HEK293 (cell line): Measurements from ENCODE around the gene COX20.
"Not testable (repeated sequence)": the region's sequence is repeated elsewhere in the genome, so short reads cannot be mapped to it uniquely, and the experiment has no call there.

Experiments
- CTCF ChIA-PET: fragments of 350-600 bp; formaldehyde crosslinking; extraction: SDS; loops from one replicate; lab custom pipeline; 2021; ENCODE audit warnings: antibody characterized with exemption; lab: Yijun Ruan, JAX
- POLR2A ChIA-PET: fragments of 300-600 bp; formaldehyde crosslinking; extraction: SDS; loops from one replicate; lab custom pipeline; 2020; ENCODE audit warnings: antibody characterized with exemption, inconsistent platforms; lab: Yijun Ruan, JAX
- H3K27ac ChIP-seq: fragments of 200-500 bp; sonication (Bioruptor generic); 2 replicates; pipeline ENCODE4 v1.5.1; 2014; ENCODE audit warnings: low read depth, low read length, control low read depth, inconsistent platforms; ENCODE audit errors: extremely low read depth
- H3K36me3 ChIP-seq, 2 experiments: fragments of 200-500 bp in 1 of 2; sonication (Bioruptor generic) in 1 of 2; 1 replicate in 1 of 2; 2 replicates in 1 of 2; pipeline ENCODE4 v1.5.1; 2014 to 2017; ENCODE audit warnings: inconsistent platforms in 2 of 2, low read length in 2 of 2; ENCODE audit not compliant: control insufficient read depth in 2 of 2, insufficient read depth in 1 of 2
- H3K4me1 ChIP-seq: fragments of 200-500 bp; sonication (Bioruptor generic); 2 replicates; pipeline ENCODE4 v1.5.1; 2014; ENCODE audit warnings: mild to moderate bottlenecking, low read length, inconsistent platforms; ENCODE audit not compliant: control insufficient read depth, insufficient read depth
- H3K4me3 ChIP-seq: 2 replicates; pipeline ENCODE4 v1.5.1; 2011; ENCODE audit warnings: low read depth, mild to moderate bottlenecking, control low read depth, low read length, moderate library complexity
- H3K9me3 ChIP-seq: fragments of 200-500 bp; sonication (Bioruptor generic); 2 replicates; pipeline ENCODE4 v1.5.1; 2014; ENCODE audit warnings: low read depth, low read length, inconsistent platforms; ENCODE audit not compliant: control insufficient read depth, insufficient read depth
- GLI4 ChIP-seq: fragments of 450-650 bp; formaldehyde crosslinking; IDR thresholded peaks from 2 replicates; pipeline ENCODE4 v1.5.1; 2016; ENCODE audit warnings: missing biosample characterization, missing genetic modification characterization
- MEIS1 ChIP-seq: sonication (generic); formaldehyde crosslinking; IDR thresholded peaks from 2 replicates; pipeline ENCODE4 v1.8.1; 2022; ENCODE audit warnings: missing genetic modification reagents, mild to moderate bottlenecking, borderline replicate concordance
- OSR2 ChIP-seq: fragments of 450-650 bp; formaldehyde crosslinking; IDR thresholded peaks from 2 replicates; pipeline ENCODE4 v1.5.1; 2016; ENCODE audit warnings: missing biosample characterization, missing genetic modification characterization
- SCRT2 ChIP-seq: fragments of 450-650 bp; formaldehyde crosslinking; IDR thresholded peaks from 2 replicates; pipeline ENCODE4 v1.5.1; 2016; ENCODE audit warnings: missing biosample characterization, missing genetic modification characterization
- ZFHX2 ChIP-seq: fragments of 450-650 bp; formaldehyde crosslinking; conservative IDR thresholded peaks from 2 replicates; pipeline ENCODE4 v1.5.1; 2016; ENCODE audit warnings: missing biosample characterization, missing genetic modification characterization
- ZNF157 ChIP-seq: fragments of 450-650 bp; formaldehyde crosslinking; IDR thresholded peaks from 2 replicates; pipeline ENCODE4 v1.5.1; 2016; ENCODE audit warnings: missing biosample characterization, missing genetic modification characterization
- ZNF202 ChIP-seq: fragments of 450-650 bp; formaldehyde crosslinking; IDR thresholded peaks from 2 replicates; pipeline ENCODE4 v1.5.1; 2016; ENCODE audit warnings: missing biosample characterization, missing genetic modification characterization, borderline replicate concordance
- ZNF221 ChIP-seq: fragments of 450-650 bp; formaldehyde crosslinking; IDR thresholded peaks from 2 replicates; pipeline ENCODE4 v1.5.1; 2017; ENCODE audit warnings: missing biosample characterization, missing genetic modification characterization, borderline replicate concordance
- ZNF26 ChIP-seq: fragments of 450-650 bp; formaldehyde crosslinking; IDR thresholded peaks from 2 replicates; pipeline ENCODE4 v1.5.1; 2016; ENCODE audit warnings: missing biosample characterization, missing genetic modification characterization
- ZNF354C ChIP-seq: fragments of 450-650 bp; formaldehyde crosslinking; IDR thresholded peaks from 2 replicates; pipeline ENCODE4 v1.5.1; 2016; ENCODE audit warnings: missing biosample characterization, missing genetic modification characterization, low read depth, borderline replicate concordance
- ZNF433 ChIP-seq: fragments of 450-650 bp; formaldehyde crosslinking; IDR thresholded peaks from 2 replicates; pipeline ENCODE4 v1.5.1; 2016; ENCODE audit warnings: missing biosample characterization, missing genetic modification characterization, low read depth
- ZNF555 ChIP-seq: fragments of 450-650 bp; formaldehyde crosslinking; conservative IDR thresholded peaks from 2 replicates; pipeline ENCODE4 v1.5.1; 2017; ENCODE audit warnings: missing biosample characterization, mild to moderate bottlenecking, missing genetic modification characterization, inconsistent platforms
- ZNF596 ChIP-seq: fragments of 450-650 bp; IDR thresholded peaks from 2 replicates; pipeline ENCODE4 v1.5.0; 2018; ENCODE audit warnings: missing biosample characterization, mild to moderate bottlenecking, missing genetic modification characterization, moderate library complexity
- ZNF600 ChIP-seq: fragments of 450-650 bp; formaldehyde crosslinking; IDR thresholded peaks from 2 replicates; pipeline ENCODE4 v1.5.1; 2016; ENCODE audit warnings: missing biosample characterization, missing genetic modification characterization
- ZNF660 ChIP-seq: fragments of 450-650 bp; IDR thresholded peaks from 2 replicates; pipeline ENCODE4 v1.5.1; 2018; ENCODE audit warnings: missing biosample characterization, mild to moderate bottlenecking, missing genetic modification characterization
- ZNF664 ChIP-seq: fragments of 450-650 bp; formaldehyde crosslinking; IDR thresholded peaks from 2 replicates; pipeline ENCODE4 v1.5.1; 2016; ENCODE audit warnings: missing biosample characterization, missing genetic modification characterization
- ZSCAN30 ChIP-seq: fragments of 450-650 bp; IDR thresholded peaks from 2 replicates; pipeline ENCODE4 v1.5.1; 2018; ENCODE audit warnings: missing biosample characterization, mild to moderate bottlenecking, missing genetic modification characterization, moderate library complexity

COX20 gene

GRCh38 chr1:244826712-244827111 lies 8.7 kb upstream of the COX20 start:
- H3K36me3 ChIP-seq: peaks cover 0 to 3% of the 10 kb centered on the region in 2 experiments; a peak in 1 of 3 replicates
- no peak for TF ChIP-seq ZNF664 (tag by site-specific recombination)
- TF ChIP-seq ZNF354C: no peak
- TF ChIP-seq ZNF660 (tag by site-specific recombination): no peak
- no peak for TF ChIP-seq ZNF157
- TF ChIP-seq ZNF596 (tag by site-specific recombination): no peak
- TF ChIP-seq ZNF600 (tag by site-specific recombination): no peak
- no peak for TF ChIP-seq ZSCAN30
- TF ChIP-seq ZFHX2 (tag by site-specific recombination): no peak
- TF ChIP-seq SCRT2: no peak
- TF ChIP-seq ZNF202 (tag by site-specific recombination): no peak
- TF ChIP-seq GLI4: no peak
- TF ChIP-seq ZNF555 (tag by site-specific recombination): no peak
- TF ChIP-seq ZNF26 (tag by site-specific recombination): no peak
- TF ChIP-seq ZNF221 (tag by site-specific recombination): no peak
- TF ChIP-seq, all 188 proteins: peak for 0
- ChIA-PET POLR2A (interaction anchor here (0.6 kb wide), 2 partner anchors 9 to 30 kb away, joined by 3 to 7 read pairs; partner anchors contain the start of gene COX20), CTCF (interaction anchor here (1.9 kb wide), 1 partner anchor 30 kb away, joined by 10 read pairs; no protein-coding TSS in a partner anchor)
- Histone ChIP-seq H3K27ac (no peak overlapping the region), H3K4me1 (no peaks in the 10 kb centered on the region), H3K9me3 (no peaks in the 10 kb centered on the region), H3K4me3 (no peak overlapping the region)

GRCh38 chr1:244830639-244831038 lies 4.8 kb upstream of the COX20 start:
- H3K27ac ChIP-seq: no peak overlapping the region
- H3K4me3 ChIP-seq: no peak overlapping the region
- ChIA-PET POLR2A (interaction anchor here (0.6 to 0.7 kb wide), 2 partner anchors 20 to 141 kb away, joined by 3 to 9 read pairs; no protein-coding TSS in a partner anchor), CTCF (interaction anchor here (0.5 to 1.4 kb wide), 5 partner anchors 29 to 1421 kb away, joined by 3 to 10 read pairs (median 5); no protein-coding TSS in a partner anchor)
- 0 out of 2 replicates have a peak, but pooled peaks have one; percentile 8 for TF ChIP-seq ZNF433 (tag by site-specific recombination)
- TF ChIP-seq MEIS1: no peak
- H3K9me3 ChIP-seq: no peaks in the 10 kb centered on the region
- H3K36me3 ChIP-seq: peaks cover 0 to 3% of the 10 kb centered on the region in 2 experiments; a peak in 1 of 3 replicates
- no peaks in the 10 kb centered on the region for H3K4me1 ChIP-seq

GRCh38 chr1:244833260-244833659 lies 2.2 kb upstream of the COX20 start:
- H3K9me3 ChIP-seq, H3K27ac ChIP-seq, H3K4me1 ChIP-seq, H3K36me3 ChIP-seq: not testable (repeated sequence)
- TF ChIP-seq OSR2: peak; percentile 80
- ChIA-PET CTCF (interaction anchor here (0.8 to 2.1 kb wide), 5 partner anchors 29 to 230 kb away, joined by 3 to 9 read pairs (median 4); partner anchors contain the start of gene HNRNPU), POLR2A (interaction anchor here (0.9 to 4.9 kb wide), 4 partner anchors 20 to 181 kb away, joined by 3 to 98 read pairs (median 17); partner anchors contain the start of genes DESI2 and HNRNPU)
- H3K4me3 ChIP-seq: peak overlapping the region; percentile 91; the same call in 1 of the 2 replicates
